Panc1 (cell line): ENCODE results near the gene AAK1. TPM values are rescaled to one million over a fixed set of nuclear protein-coding genes. Genes with fewer than 3 reads are reported as not detected.
A peak's percentile ranks its signal among the peaks of the same experiment; 100 is the strongest.
"Not testable (repeated sequence)": the region's sequence is repeated elsewhere in the genome, so short reads cannot be mapped to it uniquely, and the experiment has no call there.

Experiments used
- ATAC-seq: fragments of 200-7000 bp; cut with Tn5 transposase; 2 replicates; pipeline ENCODE4 v1.9.1; 2020; ENCODE audit warnings: mild to moderate bottlenecking, moderate library complexity
- BruUV-seq: library from RNA; stranded (reverse); fragments of 400-500 nt; replicated peaks from 2 replicates; lab custom pipeline; 2021; lab: Mats Ljungman, UMichigan
- CTCF ChIA-PET: fragments of 300-600 bp; sonication (Branson Sonifier 250); formaldehyde crosslinking; loops from one replicate; lab custom pipeline; 2022; ENCODE audit warnings: antibody characterized with exemption; lab: Charles Lee
- POLR2A ChIA-PET: fragments of 300-600 bp; sonication (Branson Sonifier 250); formaldehyde crosslinking; loops from one replicate; lab custom pipeline; 2022; ENCODE audit warnings: antibody characterized with exemption; lab: Charles Lee
- DNase-seq: peaks from one replicate; pipeline ENCODE4 v3.0.0-alpha.2; 2010; ENCODE audit warnings: low read depth, low spot score
- H3K27ac ChIP-seq: 2 replicates; pipeline ENCODE4 v1.5.1; 2011; ENCODE audit warnings: mild to moderate bottlenecking, low read length, inconsistent platforms
- H3K27me3 ChIP-seq: fragments of 200-500 bp; sonication (Bioruptor generic); 2 replicates; pipeline ENCODE4 v1.6.0; 2014; ENCODE audit warnings: low read length, inconsistent platforms; ENCODE audit not compliant: control insufficient read depth, insufficient read depth
- H3K36me3 ChIP-seq: fragments of 200-500 bp; sonication (Bioruptor generic); 2 replicates; pipeline ENCODE4 v1.5.1; 2014; ENCODE audit warnings: inconsistent platforms, mild to moderate bottlenecking, low read length, moderate library complexity; ENCODE audit not compliant: control insufficient read depth, insufficient read depth
- H3K4me1 ChIP-seq: 2 replicates; pipeline ENCODE4 v1.5.1; 2011; ENCODE audit warnings: inconsistent platforms, mild to moderate bottlenecking, low read length, moderate library complexity; ENCODE audit not compliant: control insufficient read depth, insufficient read depth
- H3K4me3 ChIP-seq, 2 experiments: 2 replicates each; pipeline ENCODE4 v1.5.1; 2011 to 2012; ENCODE audit warnings: low read depth in 2 of 2, low read length in 2 of 2, mild to moderate bottlenecking in 2 of 2, inconsistent platforms in 1 of 2, moderate library complexity in 1 of 2
- H3K9me3 ChIP-seq: fragments of 200-500 bp; sonication (Bioruptor generic); 2 replicates; pipeline ENCODE4 v1.5.1; 2014; ENCODE audit warnings: low read depth, mild to moderate bottlenecking, inconsistent platforms, low read length, moderate library complexity; ENCODE audit not compliant: control insufficient read depth, insufficient read depth
- POLR2AphosphoS5 ChIP-seq: IDR thresholded peaks from 2 replicates; pipeline ENCODE4 v1.6.1; 2012; ENCODE audit warnings: mild to moderate bottlenecking, low read depth, low read length, moderate library complexity
- SIN3A ChIP-seq: IDR thresholded peaks from 2 replicates; pipeline ENCODE4 v1.6.1; 2012; ENCODE audit warnings: low read depth, mild to moderate bottlenecking, low read length, moderate library complexity, borderline replicate concordance; ENCODE audit not compliant: insufficient read depth
- TCF7L2 ChIP-seq: IDR thresholded peaks from 2 replicates; pipeline ENCODE4 v1.6.1; 2011; ENCODE audit warnings: mild to moderate bottlenecking, low read depth, low read length, inconsistent platforms
- in situ Hi-C: cut with HindIII; loops from 2 replicates; pipeline ENCODE4 v1.10.0; 2016; ENCODE audit warnings: low sequenced_read_pairs, low pct_unique_long_range_greater_than_20kb
- intact Hi-C: fragments of 100-400 bp; cut with micrococcal nuclease; formaldehyde crosslinking; loops from one replicate; pipeline ENCODE4 v1.10.0; 2022; ENCODE audit not compliant: unreplicated experiment
- total RNA-seq: library from RNA; stranded (reverse); gene quantifications from one replicate; pipeline ENCODE4 v1.2.1, GENCODE V29; 2021; ENCODE audit not compliant: unreplicated experiment
- TF ChIP-seq, protein P1 (sequence below): fragments of 450-650 bp; IDR thresholded peaks from 2 replicates; pipeline ENCODE4 v1.5.1; 2017; ENCODE audit warnings: mild to moderate bottlenecking
- TF ChIP-seq, protein P2 (sequence below), 2 experiments: IDR thresholded peaks; 2 replicates each; pipeline ENCODE4 v1.6.1; 2011 to 2012; ENCODE audit warnings: low read depth in 2 of 2, control low read depth in 1 of 2, low read length in 1 of 2, mild to moderate bottlenecking in 1 of 2, moderate library complexity in 1 of 2; ENCODE audit not compliant: insufficient read depth in 1 of 2

AAK1 gene
- total RNA-seq, 1 experiment from 2014 or later = 123 TPM

- H3K4me1 ChIP-seq = peaks cover 3% of the 10 kb centered on the region
- H3K27ac ChIP-seq = no peak overlapping the region
- in situ Hi-C loops = no loop called here
- H3K9me3 ChIP-seq = no peaks in the 10 kb centered on the region
- CTCF ChIA-PET = no interaction called here
- H3K36me3 ChIP-seq = no peaks in the 10 kb centered on the region
- TF ChIP-seq TCF7L2 = no peak
- TF ChIP-seq, protein P1, sequence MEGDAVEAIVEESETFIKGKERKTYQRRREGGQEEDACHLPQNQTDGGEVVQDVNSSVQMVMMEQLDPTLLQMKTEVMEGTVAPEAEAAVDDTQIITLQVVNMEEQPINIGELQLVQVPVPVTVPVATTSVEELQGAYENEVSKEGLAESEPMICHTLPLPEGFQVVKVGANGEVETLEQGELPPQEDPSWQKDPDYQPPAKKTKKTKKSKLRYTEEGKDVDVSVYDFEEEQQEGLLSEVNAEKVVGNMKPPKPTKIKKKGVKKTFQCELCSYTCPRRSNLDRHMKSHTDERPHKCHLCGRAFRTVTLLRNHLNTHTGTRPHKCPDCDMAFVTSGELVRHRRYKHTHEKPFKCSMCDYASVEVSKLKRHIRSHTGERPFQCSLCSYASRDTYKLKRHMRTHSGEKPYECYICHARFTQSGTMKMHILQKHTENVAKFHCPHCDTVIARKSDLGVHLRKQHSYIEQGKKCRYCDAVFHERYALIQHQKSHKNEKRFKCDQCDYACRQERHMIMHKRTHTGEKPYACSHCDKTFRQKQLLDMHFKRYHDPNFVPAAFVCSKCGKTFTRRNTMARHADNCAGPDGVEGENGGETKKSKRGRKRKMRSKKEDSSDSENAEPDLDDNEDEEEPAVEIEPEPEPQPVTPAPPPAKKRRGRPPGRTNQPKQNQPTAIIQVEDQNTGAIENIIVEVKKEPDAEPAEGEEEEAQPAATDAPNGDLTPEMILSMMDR = no peak
- TF ChIP-seq, protein P2, sequence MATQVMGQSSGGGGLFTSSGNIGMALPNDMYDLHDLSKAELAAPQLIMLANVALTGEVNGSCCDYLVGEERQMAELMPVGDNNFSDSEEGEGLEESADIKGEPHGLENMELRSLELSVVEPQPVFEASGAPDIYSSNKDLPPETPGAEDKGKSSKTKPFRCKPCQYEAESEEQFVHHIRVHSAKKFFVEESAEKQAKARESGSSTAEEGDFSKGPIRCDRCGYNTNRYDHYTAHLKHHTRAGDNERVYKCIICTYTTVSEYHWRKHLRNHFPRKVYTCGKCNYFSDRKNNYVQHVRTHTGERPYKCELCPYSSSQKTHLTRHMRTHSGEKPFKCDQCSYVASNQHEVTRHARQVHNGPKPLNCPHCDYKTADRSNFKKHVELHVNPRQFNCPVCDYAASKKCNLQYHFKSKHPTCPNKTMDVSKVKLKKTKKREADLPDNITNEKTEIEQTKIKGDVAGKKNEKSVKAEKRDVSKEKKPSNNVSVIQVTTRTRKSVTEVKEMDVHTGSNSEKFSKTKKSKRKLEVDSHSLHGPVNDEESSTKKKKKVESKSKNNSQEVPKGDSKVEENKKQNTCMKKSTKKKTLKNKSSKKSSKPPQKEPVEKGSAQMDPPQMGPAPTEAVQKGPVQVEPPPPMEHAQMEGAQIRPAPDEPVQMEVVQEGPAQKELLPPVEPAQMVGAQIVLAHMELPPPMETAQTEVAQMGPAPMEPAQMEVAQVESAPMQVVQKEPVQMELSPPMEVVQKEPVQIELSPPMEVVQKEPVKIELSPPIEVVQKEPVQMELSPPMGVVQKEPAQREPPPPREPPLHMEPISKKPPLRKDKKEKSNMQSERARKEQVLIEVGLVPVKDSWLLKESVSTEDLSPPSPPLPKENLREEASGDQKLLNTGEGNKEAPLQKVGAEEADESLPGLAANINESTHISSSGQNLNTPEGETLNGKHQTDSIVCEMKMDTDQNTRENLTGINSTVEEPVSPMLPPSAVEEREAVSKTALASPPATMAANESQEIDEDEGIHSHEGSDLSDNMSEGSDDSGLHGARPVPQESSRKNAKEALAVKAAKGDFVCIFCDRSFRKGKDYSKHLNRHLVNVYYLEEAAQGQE (IDR thresholded peaks at IDR 0.05; ENCODE audit: insufficient read depth in 1 of 2, low read depth in 2 of 2, low read length in 1 of 2) = no peak
- no peak for TF ChIP-seq SIN3A
- no peak for TF ChIP-seq POLR2AphosphoS5
- no peak for DNase-seq
- H3K4me3 ChIP-seq = no peak overlapping the region
- no peaks in the 10 kb centered on the region for H3K27me3 ChIP-seq
- no peak for ATAC-seq
- POLR2A ChIA-PET = no interaction called here
- intact Hi-C loops = no loop called here
- no TSS peak for BruUV-seq
These were observed 89.0 kb downstream of the AAK1 start for GRCh38 chr2:69554568-69554967.

DNA sequence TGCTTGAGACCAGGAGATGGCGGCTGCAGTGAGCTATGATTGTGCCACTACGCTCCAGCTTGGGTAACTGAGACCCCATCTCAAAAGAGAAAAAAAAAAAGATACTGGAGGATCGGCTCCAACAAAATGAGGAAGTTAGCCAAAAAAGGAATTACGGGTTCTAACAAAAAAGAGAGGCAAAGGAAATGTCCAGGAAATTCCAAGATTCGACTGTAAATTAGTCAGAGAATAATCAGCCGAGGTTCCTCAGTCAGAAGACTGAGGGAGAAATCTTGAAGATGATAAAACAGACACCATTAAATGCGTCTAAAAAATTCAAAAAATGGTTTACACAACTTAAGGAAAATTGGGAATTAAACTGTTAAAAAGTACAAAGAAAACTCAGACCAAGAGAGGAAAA is 89.5 kb downstream of the AAK1 start:
- in situ Hi-C loops (no loop called here), intact Hi-C loops (no loop called here)
- CTCF ChIA-PET = no interaction called here
- BruUV-seq = TSS peak; percentile 12
- POLR2A ChIA-PET = no interaction called here
- H3K27ac ChIP-seq = no peak overlapping the region
- H3K27me3 ChIP-seq = no peaks in the 10 kb centered on the region
- H3K4me1 ChIP-seq = no peaks in the 10 kb centered on the region
- no peak for ATAC-seq
- TF ChIP-seq, protein P2 (IDR thresholded peaks at IDR 0.05; ENCODE audit: insufficient read depth in 1 of 2, low read depth in 2 of 2, low read length in 1 of 2) = no peak
- TF ChIP-seq SIN3A (no peak), TCF7L2 (no peak), POLR2AphosphoS5 (no peak)
- TF ChIP-seq, protein P1 = no peak
- H3K4me3 ChIP-seq = no peak overlapping the region
- H3K9me3 ChIP-seq = no peaks in the 10 kb centered on the region
- H3K36me3 ChIP-seq = no peaks in the 10 kb centered on the region
- no peak for DNase-seq

DNA sequence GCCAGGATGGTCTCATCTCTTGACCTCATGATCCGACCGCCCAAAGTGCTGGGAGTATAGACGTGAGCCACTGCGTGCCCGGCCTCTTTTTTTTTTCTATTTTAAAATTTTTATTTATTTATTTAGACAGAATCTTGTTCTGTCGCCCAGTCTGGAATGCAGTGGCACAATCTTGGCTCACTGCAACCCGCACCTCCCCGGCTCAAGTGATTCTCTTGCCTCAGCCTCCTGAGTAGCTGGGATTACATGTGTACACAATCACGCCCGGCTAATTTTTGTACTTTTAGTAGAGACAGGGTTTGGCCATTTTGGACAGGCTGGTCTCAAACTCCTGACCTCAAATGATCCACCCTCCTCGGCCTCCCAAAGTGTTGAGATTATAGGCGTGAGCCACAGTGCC is 93.0 kb downstream of the AAK1 start:
- in situ Hi-C loops, H3K27me3 ChIP-seq, H3K4me1 ChIP-seq, DNase-seq, CTCF ChIA-PET, H3K36me3 ChIP-seq, ATAC-seq, BruUV-seq, intact Hi-C loops, H3K9me3 ChIP-seq, H3K4me3 ChIP-seq, H3K27ac ChIP-seq: not testable (repeated sequence)
- POLR2A ChIA-PET = interaction anchor here (0.5 kb wide), 1 partner anchor 243 kb away, joined by 3 read pairs; no protein-coding TSS in a partner anchor
